ENCODE measurements around the gene ENTPD5. TPM values are rescaled to one million over a fixed set of nuclear protein-coding genes. Genes with fewer than 3 reads are reported as not detected.
"Not testable (repeated sequence)": the region's sequence is repeated elsewhere in the genome, so short reads cannot be mapped to it uniquely, and the experiment has no call there.

The ENTPD5 gene
- total RNA-seq, 1 experiment from 2014 or later: 6.8 TPM

- no peak overlapping the region for H3K4me3 Mint-ChIP-seq
- TF ChIP-seq, protein P1, sequence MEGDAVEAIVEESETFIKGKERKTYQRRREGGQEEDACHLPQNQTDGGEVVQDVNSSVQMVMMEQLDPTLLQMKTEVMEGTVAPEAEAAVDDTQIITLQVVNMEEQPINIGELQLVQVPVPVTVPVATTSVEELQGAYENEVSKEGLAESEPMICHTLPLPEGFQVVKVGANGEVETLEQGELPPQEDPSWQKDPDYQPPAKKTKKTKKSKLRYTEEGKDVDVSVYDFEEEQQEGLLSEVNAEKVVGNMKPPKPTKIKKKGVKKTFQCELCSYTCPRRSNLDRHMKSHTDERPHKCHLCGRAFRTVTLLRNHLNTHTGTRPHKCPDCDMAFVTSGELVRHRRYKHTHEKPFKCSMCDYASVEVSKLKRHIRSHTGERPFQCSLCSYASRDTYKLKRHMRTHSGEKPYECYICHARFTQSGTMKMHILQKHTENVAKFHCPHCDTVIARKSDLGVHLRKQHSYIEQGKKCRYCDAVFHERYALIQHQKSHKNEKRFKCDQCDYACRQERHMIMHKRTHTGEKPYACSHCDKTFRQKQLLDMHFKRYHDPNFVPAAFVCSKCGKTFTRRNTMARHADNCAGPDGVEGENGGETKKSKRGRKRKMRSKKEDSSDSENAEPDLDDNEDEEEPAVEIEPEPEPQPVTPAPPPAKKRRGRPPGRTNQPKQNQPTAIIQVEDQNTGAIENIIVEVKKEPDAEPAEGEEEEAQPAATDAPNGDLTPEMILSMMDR (conservative IDR thresholded peaks at IDR 0.05): no peak
- Histone ChIP-seq H3K18ac (ENCODE audit: insufficient read length, low read depth, low read length) (no peak overlapping the region), H2BK5ac (ENCODE audit: insufficient read length, low read length) (no peak overlapping the region), H3K27me3 (ENCODE audit: insufficient read depth, low read length) (no peaks in the 10 kb centered on the region), H3K9me3 (ENCODE audit: control insufficient read depth, low read depth, low read length) (no peaks in the 10 kb centered on the region), H2BK20ac (ENCODE audit: low read depth, low read length, poor library complexity, severe bottlenecking) (no peak overlapping the region), H2BK15ac (ENCODE audit: low read depth, low read length) (no peak overlapping the region), H3K79me1 (ENCODE audit: insufficient read depth, low read depth, low read length, poor library complexity, severe bottlenecking) (no peaks in the 10 kb centered on the region), H4K5ac (ENCODE audit: insufficient read length, low read depth, low read length) (no peak overlapping the region), H2AFZ (ENCODE audit: low read length) (no peak overlapping the region), H2AK5ac (ENCODE audit: insufficient read length, low read length) (no peak overlapping the region), H3K4me1 (ENCODE audit: insufficient read depth, low read length) (no peaks in the 10 kb centered on the region), H3K23me2 (ENCODE audit: insufficient read length, low read depth, low read length, poor library complexity, severe bottlenecking) (no peaks in the 10 kb centered on the region), H4K20me1 (ENCODE audit: control insufficient read depth, insufficient read depth, insufficient read length) (no peaks in the 10 kb centered on the region), H3K14ac (ENCODE audit: insufficient read depth, low read length) (no peak overlapping the region), H2BK12ac (ENCODE audit: insufficient read length, low read depth, low read length) (no peak overlapping the region), H3K79me2 (ENCODE audit: insufficient read depth, low read length) (no peaks in the 10 kb centered on the region), H3K56ac (ENCODE audit: insufficient read length, low read depth, low read length) (no peak overlapping the region), H3K9ac (ENCODE audit: extremely low read depth, insufficient read length, low read length) (no peak overlapping the region), H4K91ac (ENCODE audit: insufficient read length, low read depth, low read length) (no peak overlapping the region), H3K23ac (ENCODE audit: insufficient read length, low read depth, low read length) (no peak overlapping the region), H2BK120ac (ENCODE audit: low read depth, low read length, poor library complexity, severe bottlenecking) (no peak overlapping the region), H3K27ac (ENCODE audit: insufficient read length, low read depth, low read length) (no peak overlapping the region), H4K8ac (replicated peaks; ENCODE audit: insufficient read length, low read depth, low read length) (no peak overlapping the region), H3K4ac (ENCODE audit: low read depth, low read length) (no peak overlapping the region), H3K4me2 (ENCODE audit: insufficient read depth, insufficient read length, low read length) (no peak overlapping the region), H3T11ph (ENCODE audit: low read length) (no peak overlapping the region)
- no CpG with 5 or more reads among the region's 8 CpGs for WGBS (ENCODE audit: extremely low coverage, insufficient read length, low lambda C conversion rate)
- peak overlapping the region in 1 of 3 experiments; percentile 15; a peak in 1 of 7 replicates for H3K27ac Mint-ChIP-seq
- H3K4me1 Mint-ChIP-seq: peaks cover 0 to 2% of the 10 kb centered on the region in 2 experiments; a peak in 2 of 4 replicates
- DNase-seq: no peak
- no peaks in the 10 kb centered on the region for H3K9me3 Mint-ChIP-seq
- H3K27me3 Mint-ChIP-seq (ENCODE audit: low read depth): no peaks in the 10 kb centered on the region
- H3K36me3 Mint-ChIP-seq (ENCODE audit: insufficient read depth in 1 of 3, low read depth in 3 of 3): no peaks in the 10 kb centered on the region; a peak in 2 of 7 replicates
Observed at GRCh38 chr14:73995977-73996378, 23.1 kb downstream of the ENTPD5 start.

DNA sequence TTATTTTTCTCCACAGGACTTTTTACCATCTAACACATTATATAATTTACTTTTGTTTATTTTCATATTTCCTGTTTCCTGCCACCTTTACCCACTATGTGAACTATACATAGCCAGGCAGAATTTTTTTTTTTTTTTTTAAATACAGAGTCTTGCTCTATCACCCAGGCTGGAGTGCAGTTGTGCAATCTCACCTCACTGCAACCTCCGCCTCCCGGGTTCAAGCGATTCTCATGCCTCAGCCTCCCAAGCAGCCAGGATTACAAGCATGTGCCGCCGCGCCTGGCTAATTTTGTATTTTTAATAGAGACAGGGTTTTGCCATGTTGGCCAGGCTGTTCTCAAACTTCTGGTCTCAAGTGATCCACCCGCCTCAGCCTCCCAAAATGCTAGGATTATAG is 24.2 kb downstream of the ENTPD5 start:
- H4K20me1 ChIP-seq (ENCODE audit: control insufficient read depth, insufficient read depth, insufficient read length); H3K23ac ChIP-seq (ENCODE audit: insufficient read length, low read depth, low read length); H3K27ac ChIP-seq (ENCODE audit: insufficient read length, low read depth, low read length); H3K79me1 ChIP-seq (ENCODE audit: insufficient read depth, low read depth, low read length, poor library complexity, severe bottlenecking); H3K27me3 ChIP-seq (ENCODE audit: insufficient read depth, low read length); H3K4ac ChIP-seq (ENCODE audit: low read depth, low read length); H3K9me3 ChIP-seq (ENCODE audit: control insufficient read depth, low read depth, low read length); H3K9ac ChIP-seq (ENCODE audit: extremely low read depth, insufficient read length, low read length); H4K8ac ChIP-seq (replicated peaks; ENCODE audit: insufficient read length, low read depth, low read length); H2BK15ac ChIP-seq (ENCODE audit: low read depth, low read length); H3K79me2 ChIP-seq (ENCODE audit: insufficient read depth, low read length); H3K4me2 ChIP-seq (ENCODE audit: insufficient read depth, insufficient read length, low read length); H3K27ac Mint-ChIP-seq; H2BK5ac ChIP-seq (ENCODE audit: insufficient read length, low read length); H3K14ac ChIP-seq (ENCODE audit: insufficient read depth, low read length); H2BK12ac ChIP-seq (ENCODE audit: insufficient read length, low read depth, low read length); H3K18ac ChIP-seq (ENCODE audit: insufficient read length, low read depth, low read length); H3T11ph ChIP-seq (ENCODE audit: low read length); H2AFZ ChIP-seq (ENCODE audit: low read length); H4K91ac ChIP-seq (ENCODE audit: insufficient read length, low read depth, low read length); H3K23me2 ChIP-seq (ENCODE audit: insufficient read length, low read depth, low read length, poor library complexity, severe bottlenecking); H3K4me1 Mint-ChIP-seq; H2BK20ac ChIP-seq (ENCODE audit: low read depth, low read length, poor library complexity, severe bottlenecking); H3K36me3 Mint-ChIP-seq (ENCODE audit: insufficient read depth in 1 of 3, low read depth in 3 of 3); H3K56ac ChIP-seq (ENCODE audit: insufficient read length, low read depth, low read length); H3K4me1 ChIP-seq (ENCODE audit: insufficient read depth, low read length); H3K4me3 Mint-ChIP-seq; H3K27me3 Mint-ChIP-seq (ENCODE audit: low read depth); H2BK120ac ChIP-seq (ENCODE audit: low read depth, low read length, poor library complexity, severe bottlenecking); DNase-seq; H2AK5ac ChIP-seq (ENCODE audit: insufficient read length, low read length); H3K9me3 Mint-ChIP-seq; H4K5ac ChIP-seq (ENCODE audit: insufficient read length, low read depth, low read length): not testable (repeated sequence)
- WGBS (ENCODE audit: extremely low coverage, insufficient read length, low lambda C conversion rate): no CpG with 5 or more reads among the region's 7 CpGs
